GM18526 (cell line): ENCODE data around the gene MAP2.

Source experiments
- POLR2A ChIP-seq: IDR thresholded peaks from 3 replicates; pipeline ENCODE4 v1.6.1; 2011; ENCODE audit not compliant: insufficient read length; ENCODE audit errors: extremely low read depth

MAP2 gene

DNA sequence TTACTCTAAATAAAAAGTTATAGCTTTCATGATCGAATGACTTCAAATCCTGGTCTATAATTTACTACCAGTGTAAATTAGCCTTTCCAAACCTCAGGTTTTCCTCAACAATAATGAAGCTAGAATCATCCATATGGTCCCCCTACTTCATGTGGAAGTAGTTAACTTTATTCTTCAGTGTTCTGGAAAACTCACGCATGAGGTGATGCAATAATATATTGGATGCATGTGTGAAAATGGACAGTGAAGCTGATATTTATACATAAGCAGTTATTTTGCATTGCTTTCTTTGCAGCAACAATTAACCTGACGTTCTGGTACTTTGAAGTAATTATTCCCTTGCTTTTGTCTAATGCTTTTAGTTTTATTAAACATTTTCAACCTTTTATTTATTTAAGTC lies 329.2 kb downstream of the MAP2 start:
- no peak for TF ChIP-seq POLR2A

- no peak for TF ChIP-seq POLR2A
Observed at GRCh38 chr2:209757163-209757562, 333.3 kb downstream of the MAP2 start.

- no peak for TF ChIP-seq POLR2A
Observed at GRCh38 chr2:209761566-209761965, 337.7 kb downstream of the MAP2 start.

GRCh38 chr2:209762563-209762962 lies 338.7 kb downstream of the MAP2 start:
- no peak for TF ChIP-seq POLR2A

GRCh38 chr2:209763106-209763505 lies 339.3 kb downstream of the MAP2 start:
- TF ChIP-seq POLR2A, result no peak

GRCh38 chr2:209766613-209767012 lies 342.8 kb downstream of the MAP2 start:
- TF ChIP-seq POLR2A, result no peak

- TF ChIP-seq POLR2A, result no peak
Observed at GRCh38 chr2:209767316-209767715, 343.5 kb downstream of the MAP2 start.

- no peak for TF ChIP-seq POLR2A
Observed at GRCh38 chr2:209768557-209768956, 344.7 kb downstream of the MAP2 start.

DNA sequence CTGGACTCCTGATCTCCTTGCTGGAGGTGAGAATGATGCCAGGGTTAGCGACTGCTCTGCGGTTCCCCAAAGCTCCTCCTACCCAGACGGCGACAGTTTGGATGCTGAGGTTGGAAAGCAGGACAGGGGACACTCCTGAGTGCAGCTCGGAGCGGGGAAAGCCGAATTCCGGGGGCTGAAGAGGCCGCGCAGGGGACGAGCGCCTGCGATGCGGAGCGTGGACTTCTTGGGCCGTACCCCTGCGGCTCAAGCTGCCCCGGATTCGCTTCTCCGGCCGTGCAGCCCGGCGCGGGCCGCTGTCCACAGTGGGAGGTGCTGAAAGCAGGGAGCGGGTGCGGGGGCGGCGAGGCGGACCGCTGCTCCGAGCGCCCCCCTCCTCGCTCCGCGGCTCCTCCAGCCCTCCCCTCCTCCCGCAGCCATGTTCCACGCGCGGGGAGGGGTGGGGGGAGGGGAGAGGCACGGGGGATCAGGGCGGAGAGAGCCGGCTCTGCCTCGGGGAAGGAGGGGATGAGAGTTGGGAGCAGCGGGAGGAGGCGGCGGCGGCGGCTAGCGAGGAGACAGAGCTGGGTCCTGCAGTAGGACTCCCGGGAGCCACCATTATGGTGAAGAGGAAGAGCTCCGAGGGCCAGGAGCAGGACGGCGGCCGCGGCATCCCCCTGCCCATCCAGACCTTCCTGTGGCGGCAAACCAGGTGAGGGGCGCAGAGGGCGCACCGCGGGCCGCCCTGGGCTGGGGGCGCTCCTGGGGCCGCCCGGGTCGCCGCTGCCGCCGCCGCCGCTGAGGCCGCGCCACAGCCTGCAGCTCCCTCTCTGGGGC lies 347.8 kb downstream of the MAP2 start, which contains the start of gene UNC80:
Gene UNC80, plus strand, starts transcription at position 359 of the 816 bp plus-strand sequence. Its CDS starts 241 bp downstream, at position 600.
- no peak for TF ChIP-seq POLR2A

DNA sequence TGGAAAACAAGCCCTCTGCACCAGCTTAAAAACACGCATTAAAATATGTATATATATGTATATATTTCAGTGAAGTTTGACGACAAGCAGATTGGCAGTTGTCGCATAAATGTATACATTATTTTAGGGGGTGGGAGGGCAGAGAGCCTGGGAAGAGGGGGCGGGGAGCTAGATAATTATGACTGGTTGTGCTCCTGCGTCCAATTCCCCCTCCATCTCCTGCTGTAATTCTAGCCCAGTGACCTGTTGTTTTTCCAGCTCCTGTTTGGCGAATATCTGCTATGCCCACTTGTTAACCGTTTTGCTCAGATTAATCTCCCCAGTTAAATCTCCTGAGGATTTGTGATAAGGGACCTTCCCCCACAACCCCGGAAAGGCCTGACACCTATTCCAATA lies 348.4 kb downstream of the MAP2 start:
- no peak for TF ChIP-seq POLR2A

GRCh38 chr2:209773377-209773776 lies 349.5 kb downstream of the MAP2 start:
- no peak for TF ChIP-seq POLR2A
